ENCODE results near the gene CEACAM4.
A peak's percentile ranks its signal among the peaks of the same experiment; 100 is the strongest.
"Not testable (repeated sequence)": the region's sequence is repeated elsewhere in the genome, so short reads cannot be mapped to it uniquely, and the experiment has no call there.

CEACAM4 gene

GRCh38 chr19:41582577-41583182 is 44.2 kb downstream of the CEACAM4 start:
- not testable (repeated sequence) for DNase-seq

GRCh38 chr19:41581068-41581467 is 45.8 kb downstream of the CEACAM4 start:
- DNase-seq = not testable (repeated sequence)

GRCh38 chr19:41578886-41579285 is 48.0 kb downstream of the CEACAM4 start:
- DNase-seq = no peak

GRCh38 chr19:41577833-41578232 is 49.0 kb downstream of the CEACAM4 start:
- DNase-seq = no peak

GRCh38 chr19:41577144-41577830 is 49.6 kb downstream of the CEACAM4 start:
- no peak for DNase-seq

- DNase-seq = peak; percentile 71
Observed at GRCh38 chr19:41575998-41576397, 50.9 kb downstream of the CEACAM4 start, which contains the start of gene CEACAM21. CEACAM21 (plus strand) TSS chr19:41576166; CDS start chr19:41576275, 109 bp downstream.

- DNase-seq = peak; percentile 90
Observed at GRCh38 chr19:41570639-41571112, 56.2 kb downstream of the CEACAM4 start.

GRCh38 chr19:41570179-41570578 is 56.7 kb downstream of the CEACAM4 start:
- DNase-seq = no peak

GRCh38 chr19:41569481-41570150 is 57.3 kb downstream of the CEACAM4 start:
- DNase-seq = no peak

Measured in activated CD4-positive, alpha-beta T cell treated with anti-CD3 and anti-CD28 coated beads for 48 hours (primary cell).